Tibial nerve (tissue), 4 donors: ENCODE results near the gene C1orf52.

Source experiments
- CTCF ChIP-seq, 5 experiments: fragments of 200-600 bp in 3 of 5; fragments of 450-650 bp in 2 of 5; sonication (generic) in 3 of 5; IDR thresholded peaks; one replicate each; pipeline ENCODE4 v1.5.1; 2016 to 2019; ENCODE audit warnings: antibody characterized with exemption in 5 of 5, mild to moderate bottlenecking in 3 of 5, moderate library complexity in 2 of 5
- EP300 ChIP-seq, 2 donors: sonication (generic); formaldehyde crosslinking; IDR thresholded peaks; one replicate each; pipeline ENCODE4 v1.6.1; 2017; ENCODE audit warnings: antibody characterized with exemption in 2 of 2, mild to moderate bottlenecking in 1 of 2
- POLR2A ChIP-seq, 2 donors: fragments of 450-650 bp; IDR thresholded peaks; one replicate each; pipeline ENCODE4 v1.6.1; 2017; ENCODE audit warnings: antibody characterized with exemption in 2 of 2, mild to moderate bottlenecking in 2 of 2, moderate library complexity in 2 of 2

GRCh38 chr1:85264150-85264549, 4.7 kb upstream of the C1orf52 start:
- TF ChIP-seq POLR2A (IDR thresholded peaks at IDR 0.05) (no peak), CTCF (IDR thresholded peaks at IDR 0.05) (no peak), EP300 (IDR thresholded peaks at IDR 0.05) (no peak)
